HepG2 (cell line): Measurements from ENCODE around the gene TMCO6. TPM values are rescaled to one million over a fixed set of nuclear protein-coding genes. Genes with fewer than 3 reads are reported as not detected.

Experiments
- ATF7-NPFF ChIP-seq: sonication (generic); formaldehyde crosslinking; IDR thresholded peaks from 2 replicates; pipeline ENCODE4 v1.8.1; 2023; ENCODE audit warnings: mild to moderate bottlenecking, low read depth, missing genetic modification reagents, moderate library complexity
- CBFB ChIP-seq: sonication (generic); formaldehyde crosslinking; IDR thresholded peaks from 2 replicates; pipeline ENCODE4 v1.4.0; 2020; ENCODE audit warnings: missing genetic modification reagents
- CHD2 ChIP-seq: IDR thresholded peaks from 2 replicates; pipeline ENCODE4 v1.6.1; 2011; ENCODE audit warnings: low read depth, low read length, improper control_type of control experiment
- CREM ChIP-seq, 2 experiments: sonication (generic) in 1 of 2; formaldehyde crosslinking in 1 of 2; IDR thresholded peaks; 2 replicates each; pipeline versions ENCODE4 v1.4.0 to v1.6.1; 2016 to 2020; ENCODE audit warnings: antibody characterized with exemption in 1 of 2, mild to moderate bottlenecking in 1 of 2, missing genetic modification reagents in 1 of 2
- DR1 ChIP-seq: sonication (generic); formaldehyde crosslinking; IDR thresholded peaks from 2 replicates; pipeline ENCODE4 v1.8.0; 2021; ENCODE audit warnings: mild to moderate bottlenecking, missing genetic modification reagents, inconsistent platforms
- JUND ChIP-seq: sonication (generic); formaldehyde crosslinking; IDR thresholded peaks from 2 replicates; pipeline ENCODE4 v1.8.0; 2022; ENCODE audit warnings: mild to moderate bottlenecking, missing genetic modification reagents
- KDM3A ChIP-seq: IDR thresholded peaks from 2 replicates; pipeline ENCODE4 v1.6.1; 2018; ENCODE audit warnings: low read depth, missing compliant biosample characterization
- KDM5B ChIP-seq: sonication (generic); formaldehyde crosslinking; IDR thresholded peaks from 2 replicates; pipeline ENCODE4 v1.4.0; 2020; ENCODE audit warnings: missing genetic modification reagents, mild to moderate bottlenecking, borderline replicate concordance
- KLF12 ChIP-seq: sonication (generic); formaldehyde crosslinking; IDR thresholded peaks from 2 replicates; pipeline ENCODE4 v1.4.0; 2020; ENCODE audit warnings: missing genetic modification reagents, borderline replicate concordance
- MTF1 ChIP-seq: sonication (generic); formaldehyde crosslinking; IDR thresholded peaks from 2 replicates; pipeline ENCODE4 v1.5.0; 2020; ENCODE audit warnings: missing genetic modification reagents
- NBN ChIP-seq: fragments of 450-650 bp; conservative IDR thresholded peaks from 2 replicates; pipeline ENCODE4 v1.6.1; 2017
- NFYC ChIP-seq: IDR thresholded peaks from 2 replicates; pipeline ENCODE4 v1.6.1; 2016; ENCODE audit warnings: missing genetic modification reagents, missing compliant biosample characterization
- SMAD1 ChIP-seq: sonication (generic); formaldehyde crosslinking; IDR thresholded peaks from 2 replicates; pipeline ENCODE4 v1.4.0; 2020; ENCODE audit warnings: missing genetic modification reagents, low read depth, mild to moderate bottlenecking, borderline replicate concordance
- TBX2 ChIP-seq: sonication (generic); formaldehyde crosslinking; IDR thresholded peaks from 2 replicates; pipeline ENCODE4 v1.5.0; 2020; ENCODE audit warnings: missing genetic modification reagents, mild to moderate bottlenecking, borderline replicate concordance
- THAP9 ChIP-seq: sonication (generic); formaldehyde crosslinking; IDR thresholded peaks from 2 replicates; pipeline ENCODE4; 2020; ENCODE audit warnings: missing genetic modification reagents, mild to moderate bottlenecking, borderline replicate concordance
- YY1 ChIP-seq: IDR thresholded peaks from 2 replicates; pipeline ENCODE4 v1.6.1; 2011; ENCODE audit warnings: low read length, low read depth, moderate library complexity, mild to moderate bottlenecking; ENCODE audit not compliant: insufficient read depth, insufficient replicate concordance
- ZBTB25 ChIP-seq: IDR thresholded peaks from 2 replicates; pipeline ENCODE4 v1.6.1; 2018; ENCODE audit warnings: missing genetic modification reagents
- ZNF234 ChIP-seq: sonication (generic); formaldehyde crosslinking; conservative IDR thresholded peaks from 2 replicates; pipeline ENCODE4 v1.5.1; 2020; ENCODE audit warnings: mild to moderate bottlenecking, missing genetic modification reagents
- ZNF432 ChIP-seq: sonication (generic); formaldehyde crosslinking; IDR thresholded peaks from 2 replicates; pipeline ENCODE4 v1.5.0; 2020; ENCODE audit warnings: missing genetic modification reagents, mild to moderate bottlenecking, borderline replicate concordance
- ZNF503 ChIP-seq: sonication (generic); formaldehyde crosslinking; IDR thresholded peaks from 2 replicates; pipeline ENCODE4 v1.4.0; 2020; ENCODE audit warnings: missing genetic modification reagents
- ZNF709 ChIP-seq: sonication (generic); formaldehyde crosslinking; IDR thresholded peaks from 2 replicates; pipeline ENCODE4 v1.5.0; 2020; ENCODE audit warnings: mild to moderate bottlenecking, missing genetic modification reagents
- ZNF747 ChIP-seq: sonication (generic); formaldehyde crosslinking; IDR thresholded peaks from 2 replicates; pipeline ENCODE4 v1.8.1; 2023; ENCODE audit warnings: missing genetic modification reagents, mild to moderate bottlenecking, borderline replicate concordance
- ZNF766 ChIP-seq: sonication (generic); formaldehyde crosslinking; IDR thresholded peaks from 2 replicates; pipeline ENCODE4 v1.5.0; 2020; ENCODE audit warnings: missing genetic modification reagents, borderline replicate concordance
- ZNF780A ChIP-seq: sonication (generic); formaldehyde crosslinking; IDR thresholded peaks from 2 replicates; pipeline ENCODE4 v1.8.0; 2022; ENCODE audit warnings: mild to moderate bottlenecking, missing genetic modification reagents, moderate library complexity
- polyA plus RNA-seq, 8 experiments: library from polyadenylated mRNA; depleted of rRNA in 3 of 8; stranded (reverse) in 7 of 8; unstranded in 1 of 8; fragments of >200 nt; fragmentation: Illumina TruSeq in 4 of 8; extraction: Trizol in 4 of 8; gene quantifications; 2 replicates each; pipeline versions ENCODE4 v1.2.1 to v1.2.3, GENCODE V29; 2011 to 2016; ENCODE audit warnings: low read depth in 4 of 8, missing spikeins in 1 of 8, mixed read lengths in 1 of 8; ENCODE audit not compliant: insufficient read depth in 1 of 8
- total RNA-seq, 5 experiments: library from RNA; depleted of rRNA; stranded (reverse); fragments of >200 nt; fragmentation: Illumina TruSeq; extraction: Trizol; gene quantifications; 2 replicates each; pipeline ENCODE4 v1.2.3, GENCODE V29; 2016; ENCODE audit warnings: low read depth in 1 of 5

The TMCO6 gene
- total and polyA plus RNA-seq, 2 of the 13 experiments (the other 11 are each of a cell fraction or from before 2014, with no cell fraction given) = 16.6 to 28.2 TPM

- TF ChIP-seq MTF1 (CRISPR knock-in tag) (no peak), ZBTB25 (CRISPR knock-in tag) (peak; percentile 48; the same call in 1 of the 2 replicates), ZNF709 (CRISPR knock-in tag) (peak; percentile 57; the same call in 1 of the 2 replicates), TBX2 (CRISPR knock-in tag) (peak; percentile 80), ATF7-NPFF (no peak), ZNF766 (CRISPR knock-in tag) (no peak), YY1 (peak; percentile 49), ZNF503 (CRISPR knock-in tag) (no peak), CREM (IDR thresholded peaks at IDR 0.05) (0 out of 2 replicates have a peak, but pooled peaks have one; percentile 35), CREM (CRISPR knock-in tag; IDR thresholded peaks at IDR 0.05) (no peak), KDM3A (CRISPR knock-in tag) (peak; percentile 56; the same call in 1 of the 2 replicates), NFYC (CRISPR knock-in tag) (peak; percentile 14; the same call in 1 of the 2 replicates), KLF12 (no peak), SMAD1 (peak; percentile 53; the same call in 1 of the 2 replicates), ZNF747 (CRISPR knock-in tag) (peak; percentile 83), ZNF234 (CRISPR knock-in tag) (peak; percentile 79; the same call in 1 of the 2 replicates), NBN (no peak), DR1 (CRISPR knock-in tag) (peak; percentile 31; the same call in 1 of the 2 replicates), CBFB (peak; percentile 74), ZNF432 (CRISPR knock-in tag) (no peak), THAP9 (CRISPR knock-in tag) (peak; percentile 95), CHD2 (0 out of 2 replicates have a peak, but pooled peaks have one; percentile 33), ZNF780A (peak; percentile 71; the same call in 1 of the 2 replicates), KDM5B (peak; percentile 91), JUND (CRISPR knock-in tag) (0 out of 2 replicates have a peak, but pooled peaks have one; percentile 9)
Measured at GRCh38 chr5:140664359-140665119, 25.3 kb downstream of the TMCO6 start, which contains the start of gene WDR55 (continued).
